CD8-positive, alpha-beta memory T cell (primary cell): ENCODE data around the gene ALDH1A2. TPM values are rescaled to one million over a fixed set of nuclear protein-coding genes. Genes with fewer than 3 reads are reported as not detected.

Experiments
- CTCF ChIA-PET: fragments of 350-600 bp; sonication (Branson Sonifier 250); formaldehyde crosslinking; loops from one replicate; lab custom pipeline; 2021; ENCODE audit warnings: antibody characterized with exemption; lab: Charles Lee
- POLR2A ChIA-PET: fragments of 350-600 bp; sonication (Branson Sonifier 250); formaldehyde crosslinking; loops from one replicate; lab custom pipeline; 2021; ENCODE audit warnings: antibody characterized with exemption; lab: Charles Lee
- DNase-seq, 5 donors: peaks; one replicate each; pipeline versions ENCODE4 v3.0.0 to v3.0.0-alpha.2; 2020 to 2022; ENCODE audit warnings: mixed read lengths in 1 of 5
- H3K27ac ChIP-seq: one replicate; pipeline ENCODE4 v1.7.0; 2013; ENCODE audit warnings: low read depth, mild to moderate bottlenecking, low read length, moderate library complexity
- H3K27me3 ChIP-seq: 2 replicates; pipeline ENCODE4 v1.7.0; 2013; ENCODE audit warnings: low read length, mild to moderate bottlenecking; ENCODE audit not compliant: insufficient read depth, poor library complexity, severe bottlenecking
- H3K36me3 ChIP-seq: 2 replicates; pipeline ENCODE4 v1.7.0; 2013; ENCODE audit warnings: mild to moderate bottlenecking, low read length, moderate library complexity; ENCODE audit not compliant: insufficient read depth
- H3K4me1 ChIP-seq: 2 replicates; pipeline ENCODE4 v1.7.0; 2013; ENCODE audit warnings: mild to moderate bottlenecking, low read length, moderate library complexity; ENCODE audit not compliant: insufficient read depth
- H3K4me3 ChIP-seq: 2 replicates; pipeline ENCODE4 v1.7.0; 2013; ENCODE audit warnings: mild to moderate bottlenecking, low read length
- H3K9me3 ChIP-seq: 2 replicates; pipeline ENCODE4 v1.7.0; 2013; ENCODE audit warnings: mild to moderate bottlenecking, low read length
- H3K27ac Mint-ChIP-seq, 8 donors: one replicate each; pipeline ENCODE4 v1.8.0; 2020 to 2021; ENCODE audit warnings: mixed read lengths in 8 of 8, mild to moderate bottlenecking in 6 of 8, inconsistent platforms in 3 of 8, moderate library complexity in 3 of 8
- H3K27me3 Mint-ChIP-seq, 2 donors: one replicate each; pipeline ENCODE4 v1.8.0; 2020 to 2021; ENCODE audit warnings: mixed read lengths in 2 of 2, mild to moderate bottlenecking in 1 of 2, moderate library complexity in 1 of 2
- H3K36me3 Mint-ChIP-seq, 3 donors: one replicate each; pipeline ENCODE4 v1.8.0; 2020 to 2021; ENCODE audit warnings: mixed read lengths in 3 of 3, inconsistent platforms in 1 of 3, mild to moderate bottlenecking in 1 of 3
- H3K4me1 Mint-ChIP-seq, 3 donors: one replicate each; pipeline ENCODE4 v1.8.0; 2020 to 2021; ENCODE audit warnings: mixed read lengths in 3 of 3, inconsistent platforms in 1 of 3, mild to moderate bottlenecking in 1 of 3
- H3K4me3 Mint-ChIP-seq, 7 donors: one replicate each; pipeline ENCODE4 v1.8.0; 2020 to 2021; ENCODE audit warnings: mixed read lengths in 7 of 7, mild to moderate bottlenecking in 6 of 7, moderate library complexity in 4 of 7, inconsistent platforms in 2 of 7
- H3K9me3 Mint-ChIP-seq, 5 donors: one replicate each; pipeline ENCODE4 v1.8.0; 2020 to 2022; ENCODE audit warnings: mixed read lengths in 5 of 5, mild to moderate bottlenecking in 3 of 5, moderate library complexity in 2 of 5, inconsistent platforms in 1 of 5
- polyA plus RNA-seq: library from polyadenylated mRNA; unstranded; fragments of 300-500 nt; fragmentation: Illumina TruSeq; gene quantifications from one replicate; pipeline ENCODE4 v1.2.3, GENCODE V29; 2021
- total RNA-seq, 2 experiments: library from RNA; stranded (reverse); gene quantifications; one replicate each; pipeline ENCODE4 v1.2.3, GENCODE V29; 2021

Gene ALDH1A2
- total and polyA plus RNA-seq, 3 experiments from 2014 or later, result 0.33 TPM; not detected in 2

- no peak overlapping the region for H3K27ac Mint-ChIP-seq
- no peak overlapping the region for H3K27ac ChIP-seq
- no peaks in the 10 kb centered on the region for H3K9me3 ChIP-seq
- no peak overlapping the region for H3K4me3 Mint-ChIP-seq
- ChIA-PET POLR2A (no interaction called here), CTCF (no interaction called here)
- no peak overlapping the region for H3K4me3 ChIP-seq
- no peaks in the 10 kb centered on the region for H3K4me1 ChIP-seq
- H3K36me3 Mint-ChIP-seq, result no peaks in the 10 kb centered on the region
- no peaks in the 10 kb centered on the region for H3K36me3 ChIP-seq
- peaks cover 8 to 50% of the 10 kb centered on the region in 2 donors for H3K27me3 Mint-ChIP-seq
- H3K4me1 Mint-ChIP-seq, result no peaks in the 10 kb centered on the region
- DNase-seq, result no peak
- peaks cover 4% of the 10 kb centered on the region for H3K27me3 ChIP-seq
- peaks cover 0 to 2% (median 0%) of the 10 kb centered on the region in 5 donors for H3K9me3 Mint-ChIP-seq
Observed at GRCh38 chr15:58103482-58103881, 38.0 kb upstream of the ALDH1A2 start.

GRCh38 chr15:58096529-58097084 is 31.1 kb upstream of the ALDH1A2 start:
- no peaks in the 10 kb centered on the region for H3K36me3 ChIP-seq
- ChIA-PET POLR2A (no interaction called here), CTCF (no interaction called here)
- no peak overlapping the region for H3K4me3 Mint-ChIP-seq
- peaks cover 0 to 6% (median 2%) of the 10 kb centered on the region in 5 donors for H3K9me3 Mint-ChIP-seq
- H3K4me1 ChIP-seq, result no peaks in the 10 kb centered on the region
- no peak for DNase-seq
- H3K4me3 ChIP-seq, result no peak overlapping the region
- no peaks in the 10 kb centered on the region for H3K36me3 Mint-ChIP-seq
- H3K27ac ChIP-seq, result no peak overlapping the region
- no peak overlapping the region for H3K27ac Mint-ChIP-seq
- no peaks in the 10 kb centered on the region for H3K9me3 ChIP-seq
- H3K27me3 Mint-ChIP-seq, result peaks cover 5 to 25% of the 10 kb centered on the region in 2 donors
- peaks cover 4% of the 10 kb centered on the region for H3K27me3 ChIP-seq
- no peaks in the 10 kb centered on the region for H3K4me1 Mint-ChIP-seq

DNA sequence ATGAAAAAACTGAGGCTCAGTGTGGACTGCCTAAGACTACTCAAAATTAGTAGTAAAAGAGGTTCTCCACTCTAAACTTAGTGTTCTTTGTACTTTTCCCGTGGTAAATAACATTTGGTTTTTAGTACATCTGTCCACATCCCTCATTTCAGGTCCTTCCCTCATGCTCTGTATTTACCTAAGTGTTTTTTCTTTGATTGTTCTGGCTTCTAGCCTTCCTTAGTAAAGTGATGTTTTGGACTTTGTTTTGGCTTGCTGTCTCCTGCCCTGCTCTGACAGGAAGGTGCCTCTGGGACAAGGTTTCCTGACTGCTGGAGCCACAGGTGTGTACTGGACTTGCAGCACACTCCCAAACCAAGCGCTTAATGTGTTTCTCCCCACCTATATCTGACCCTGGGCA is 29.9 kb upstream of the ALDH1A2 start:
- no peaks in the 10 kb centered on the region for H3K4me1 ChIP-seq
- peaks cover 3 to 15% of the 10 kb centered on the region in 2 donors for H3K27me3 Mint-ChIP-seq
- no peaks in the 10 kb centered on the region for H3K27me3 ChIP-seq
- no peak overlapping the region for H3K4me3 Mint-ChIP-seq
- H3K9me3 Mint-ChIP-seq, result peaks cover 0 to 6% (median 2%) of the 10 kb centered on the region in 5 donors
- H3K4me3 ChIP-seq, result no peak overlapping the region
- ChIA-PET POLR2A (no interaction called here), CTCF (no interaction called here)
- H3K36me3 Mint-ChIP-seq, result no peaks in the 10 kb centered on the region
- no peaks in the 10 kb centered on the region for H3K4me1 Mint-ChIP-seq
- DNase-seq, result no peak
- H3K9me3 ChIP-seq, result no peaks in the 10 kb centered on the region
- no peak overlapping the region for H3K27ac ChIP-seq
- H3K36me3 ChIP-seq, result no peaks in the 10 kb centered on the region
- no peak overlapping the region for H3K27ac Mint-ChIP-seq

DNA sequence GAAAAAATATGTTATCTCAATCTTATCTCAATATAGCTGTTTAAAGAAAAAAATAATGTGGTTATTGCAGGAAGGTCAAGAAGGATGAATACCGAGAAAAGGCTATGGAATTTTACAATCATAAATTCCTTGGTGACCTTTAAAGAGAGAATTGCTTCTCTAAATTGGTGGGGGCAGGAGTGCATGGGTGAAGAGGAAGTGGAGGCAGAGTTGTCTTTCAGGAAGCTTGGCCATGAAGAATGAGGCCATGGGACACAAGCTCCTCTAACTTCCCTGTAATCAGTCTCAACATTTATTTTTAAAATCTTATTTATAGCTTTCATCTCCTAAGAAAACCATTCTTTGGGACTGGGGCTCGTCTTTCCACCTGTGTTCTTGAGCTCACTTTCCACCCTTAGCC is 22.4 kb upstream of the ALDH1A2 start:
- no peaks in the 10 kb centered on the region for H3K27me3 ChIP-seq
- H3K27ac Mint-ChIP-seq, result no peak overlapping the region
- no peak overlapping the region for H3K27ac ChIP-seq
- peaks cover 0 to 6% (median 3%) of the 10 kb centered on the region in 5 donors for H3K9me3 Mint-ChIP-seq
- ChIA-PET CTCF (no interaction called here), POLR2A (no interaction called here)
- H3K9me3 ChIP-seq, result no peaks in the 10 kb centered on the region
- H3K36me3 Mint-ChIP-seq, result peaks cover 0 to 4% (median 0%) of the 10 kb centered on the region in 3 donors
- DNase-seq, result no peak
- no peak overlapping the region for H3K4me3 Mint-ChIP-seq
- H3K4me3 ChIP-seq, result no peak overlapping the region
- peaks cover 16 to 57% of the 10 kb centered on the region in 2 donors for H3K27me3 Mint-ChIP-seq
- no peaks in the 10 kb centered on the region for H3K36me3 ChIP-seq
- H3K4me1 Mint-ChIP-seq, result no peaks in the 10 kb centered on the region
- no peaks in the 10 kb centered on the region for H3K4me1 ChIP-seq

- H3K27ac Mint-ChIP-seq, result no peak overlapping the region
- DNase-seq, result no peak
- H3K9me3 Mint-ChIP-seq, result peaks cover 0 to 4% (median 3%) of the 10 kb centered on the region in 5 donors
- H3K27me3 Mint-ChIP-seq, result peaks cover 16 to 57% of the 10 kb centered on the region in 2 donors
- H3K36me3 Mint-ChIP-seq, result peaks cover 0 to 4% (median 0%) of the 10 kb centered on the region in 3 donors
- H3K4me3 Mint-ChIP-seq, result no peak overlapping the region
- no peaks in the 10 kb centered on the region for H3K9me3 ChIP-seq
- H3K36me3 ChIP-seq, result no peaks in the 10 kb centered on the region
- H3K27ac ChIP-seq, result no peak overlapping the region
- no peaks in the 10 kb centered on the region for H3K4me1 ChIP-seq
- ChIA-PET POLR2A (no interaction called here), CTCF (interaction anchor here (0.5 kb wide), 1 partner anchor 220 kb away, joined by 4 read pairs; no protein-coding TSS in a partner anchor)
- H3K4me1 Mint-ChIP-seq, result no peaks in the 10 kb centered on the region
- H3K4me3 ChIP-seq, result no peak overlapping the region
- H3K27me3 ChIP-seq, result no peaks in the 10 kb centered on the region
Observed at GRCh38 chr15:58086491-58086890, 21.0 kb upstream of the ALDH1A2 start.

DNA sequence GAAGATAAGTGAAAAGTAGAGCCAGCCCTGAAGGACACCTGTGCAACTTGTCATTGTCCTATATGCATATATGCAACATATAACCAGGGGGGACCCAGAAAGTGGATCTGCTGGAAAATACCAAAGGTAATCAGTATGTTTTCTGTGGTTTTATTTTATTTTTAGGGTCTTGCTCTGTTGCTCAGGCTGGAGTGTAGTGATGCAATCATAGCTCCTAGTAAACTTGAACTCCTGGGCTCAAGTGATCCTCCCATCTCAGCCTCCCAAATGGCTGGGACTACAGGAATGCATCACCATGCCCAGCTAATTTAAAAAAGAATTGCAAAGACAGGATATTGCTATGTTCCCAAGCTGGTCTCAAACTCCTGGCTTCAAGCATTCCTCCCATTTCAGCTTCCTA is 18.0 kb upstream of the ALDH1A2 start:
- H3K27ac ChIP-seq, result no peak overlapping the region
- Mint-ChIP-seq H3K27me3 (peaks cover 16 to 56% of the 10 kb centered on the region in 2 donors), H3K4me3 (no peak overlapping the region), H3K27ac (no peak overlapping the region), H3K9me3 (peaks cover 0 to 2% (median 0%) of the 10 kb centered on the region in 5 donors), H3K36me3 (no peaks in the 10 kb centered on the region), H3K4me1 (no peaks in the 10 kb centered on the region)
- H3K4me1 ChIP-seq, result no peaks in the 10 kb centered on the region
- ChIA-PET CTCF (interaction anchor here (0.9 kb wide), 1 partner anchor 16 kb away, joined by 3 read pairs; no protein-coding TSS in a partner anchor), POLR2A (no interaction called here)
- DNase-seq, result no peak
- H3K27me3 ChIP-seq, result no peaks in the 10 kb centered on the region
- H3K36me3 ChIP-seq, result no peaks in the 10 kb centered on the region
- no peaks in the 10 kb centered on the region for H3K9me3 ChIP-seq
- no peak overlapping the region for H3K4me3 ChIP-seq

DNA sequence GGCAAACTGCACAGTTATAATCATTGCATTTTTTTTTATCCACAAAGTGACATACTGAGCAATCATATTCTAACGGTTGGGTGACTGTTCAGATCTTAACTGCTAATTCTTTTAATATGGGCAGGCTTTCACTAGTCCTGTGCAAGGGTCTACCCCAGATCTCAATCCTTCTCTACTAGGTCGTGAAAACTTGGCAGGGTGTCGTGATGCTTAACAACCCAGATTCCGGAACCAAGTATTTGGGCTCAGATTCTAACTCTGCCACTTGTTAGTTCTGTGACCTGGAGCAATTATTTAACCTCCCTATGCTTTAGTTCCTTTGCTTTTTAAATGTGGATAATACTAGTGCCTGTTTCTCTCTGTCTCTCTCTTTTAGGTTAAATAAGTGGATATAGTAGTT is 16.4 kb upstream of the ALDH1A2 start:
- POLR2A ChIA-PET, result no interaction called here
- H3K27ac Mint-ChIP-seq, result no peak overlapping the region
- Histone ChIP-seq H3K4me1 (no peaks in the 10 kb centered on the region), H3K36me3 (no peaks in the 10 kb centered on the region), H3K27me3 (no peaks in the 10 kb centered on the region), H3K4me3 (no peak overlapping the region), H3K27ac (no peak overlapping the region), H3K9me3 (no peaks in the 10 kb centered on the region)
- no peak overlapping the region for H3K4me3 Mint-ChIP-seq
- H3K36me3 Mint-ChIP-seq, result no peaks in the 10 kb centered on the region
- peaks cover 0 to 2% (median 0%) of the 10 kb centered on the region in 5 donors for H3K9me3 Mint-ChIP-seq
- CTCF ChIA-PET, result no interaction called here
- no peak for DNase-seq
- H3K27me3 Mint-ChIP-seq, result peaks cover 6 to 53% of the 10 kb centered on the region in 2 donors
- H3K4me1 Mint-ChIP-seq, result no peaks in the 10 kb centered on the region

DNA sequence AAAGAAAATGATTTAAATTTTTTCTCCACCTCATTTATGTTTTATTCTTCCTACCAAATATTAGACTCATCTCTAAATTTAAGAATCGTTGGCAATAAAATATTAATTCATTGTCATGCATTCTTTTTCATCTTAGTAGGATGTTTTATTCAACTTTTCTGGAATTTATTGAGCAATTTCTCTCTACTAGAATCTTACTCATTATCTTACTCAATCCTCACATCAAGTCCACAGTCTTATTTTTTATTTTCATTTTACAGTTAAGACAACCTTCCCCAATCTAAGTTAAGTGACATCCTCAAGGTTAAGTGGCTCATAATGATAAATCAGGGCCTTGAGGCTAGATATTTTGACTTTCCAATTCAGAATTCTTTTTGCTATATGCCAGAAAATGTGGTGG is 15.9 kb upstream of the ALDH1A2 start:
- Mint-ChIP-seq H3K4me3 (no peak overlapping the region), H3K36me3 (no peaks in the 10 kb centered on the region), H3K27me3 (peaks cover 4 to 50% of the 10 kb centered on the region in 2 donors), H3K4me1 (no peaks in the 10 kb centered on the region), H3K27ac (no peak overlapping the region), H3K9me3 (peaks cover 0 to 2% (median 0%) of the 10 kb centered on the region in 5 donors)
- H3K9me3 ChIP-seq, result no peaks in the 10 kb centered on the region
- DNase-seq, result no peak
- H3K27me3 ChIP-seq, result no peaks in the 10 kb centered on the region
- CTCF ChIA-PET, result no interaction called here
- POLR2A ChIA-PET, result no interaction called here
- no peak overlapping the region for H3K4me3 ChIP-seq
- H3K27ac ChIP-seq, result no peak overlapping the region
- no peaks in the 10 kb centered on the region for H3K36me3 ChIP-seq
- no peaks in the 10 kb centered on the region for H3K4me1 ChIP-seq
